HG03095 (cell line): ENCODE data around the gene RAVER2.

ENCODE experiments used
- ATAC-seq: cut with Tn5 transposase; IDR thresholded peaks from one replicate; pipeline ENCODE4 v1.9.1; 2021; ENCODE audit warnings: moderate library complexity; ENCODE audit not compliant: unreplicated experiment

The RAVER2 gene

GRCh38 chr1:64844175-64844574 lies 99.3 kb downstream of the RAVER2 start:
- no peak for ATAC-seq

GRCh38 chr1:64844609-64845008 lies 99.7 kb downstream of the RAVER2 start:
- no peak for ATAC-seq

- no peak for ATAC-seq
These were observed 101.1 kb downstream of the RAVER2 start for GRCh38 chr1:64845831-64846425.

GRCh38 chr1:64846573-64847430 lies 101.9 kb downstream of the RAVER2 start:
- no peak for ATAC-seq

GRCh38 chr1:64847666-64848065 lies 102.8 kb downstream of the RAVER2 start:
- no peak for ATAC-seq

- no peak for ATAC-seq
These were observed 103.3 kb downstream of the RAVER2 start for GRCh38 chr1:64848136-64848535.

GRCh38 chr1:64848803-64849202 lies 103.9 kb downstream of the RAVER2 start:
- no peak for ATAC-seq

GRCh38 chr1:64849942-64850341 lies 105.1 kb downstream of the RAVER2 start:
- no peak for ATAC-seq

- ATAC-seq = no peak
These were observed 106.0 kb downstream of the RAVER2 start for GRCh38 chr1:64850846-64851245.

- no peak for ATAC-seq
These were observed 106.8 kb downstream of the RAVER2 start for GRCh38 chr1:64851664-64852063.

GRCh38 chr1:64854674-64855073 lies 109.8 kb downstream of the RAVER2 start:
- ATAC-seq = no peak

GRCh38 chr1:64855557-64855956 lies 110.7 kb downstream of the RAVER2 start:
- ATAC-seq = no peak

- ATAC-seq = no peak
These were observed 111.7 kb downstream of the RAVER2 start for GRCh38 chr1:64856553-64856952.

GRCh38 chr1:64857347-64857746 lies 112.5 kb downstream of the RAVER2 start:
- ATAC-seq = no peak

GRCh38 chr1:64861611-64862010 lies 116.7 kb downstream of the RAVER2 start:
- no peak for ATAC-seq

GRCh38 chr1:64864018-64864940 lies 119.4 kb downstream of the RAVER2 start:
- peak; percentile 100 for ATAC-seq

GRCh38 chr1:64865105-64865757 lies 120.4 kb downstream of the RAVER2 start:
- ATAC-seq = no peak

- no peak for ATAC-seq
These were observed 121.8 kb downstream of the RAVER2 start for GRCh38 chr1:64866689-64867088.

- no peak for ATAC-seq
These were observed 122.4 kb downstream of the RAVER2 start for GRCh38 chr1:64867266-64867665.

- ATAC-seq = no peak
These were observed 126.4 kb downstream of the RAVER2 start for GRCh38 chr1:64871256-64871655.

GRCh38 chr1:64872067-64872466 lies 127.2 kb downstream of the RAVER2 start:
- no peak for ATAC-seq
